Osteoblast (primary cell): ENCODE results near the gene BPIFA3. TPM values are rescaled to one million over a fixed set of nuclear protein-coding genes. Genes with fewer than 3 reads are reported as not detected.
"Not testable (repeated sequence)": the region's sequence is repeated elsewhere in the genome, so short reads cannot be mapped to it uniquely, and the experiment has no call there.

ENCODE experiments used
- DNase-seq: peaks from one replicate; pipeline ENCODE4 v3.0.0; 2011; ENCODE audit warnings: low spot score, mixed read lengths; ENCODE audit not compliant: insufficient read length; ENCODE audit errors: missing footprints
- H2AFZ ChIP-seq: 2 replicates; pipeline ENCODE4 v1.6.0; 2011; ENCODE audit warnings: mild to moderate bottlenecking, low read length
- H3K27ac ChIP-seq: 2 replicates; pipeline ENCODE4 v1.5.1; 2011; ENCODE audit warnings: mild to moderate bottlenecking, low read depth, low read length, moderate library complexity
- H3K27me3 ChIP-seq: 2 replicates; pipeline ENCODE4 v1.6.0; 2012; ENCODE audit warnings: mild to moderate bottlenecking, control low read depth, inconsistent platforms, low read length, moderate library complexity; ENCODE audit not compliant: insufficient read depth
- H3K36me3 ChIP-seq: 2 replicates; pipeline ENCODE4 v1.5.1; 2011; ENCODE audit warnings: mild to moderate bottlenecking, low read length, control low read depth, moderate library complexity; ENCODE audit not compliant: insufficient read depth
- H3K4me1 ChIP-seq: 2 replicates; pipeline ENCODE4 v1.5.1; 2011; ENCODE audit warnings: mild to moderate bottlenecking, low read length, control low read depth, moderate library complexity; ENCODE audit not compliant: insufficient read depth
- H3K4me2 ChIP-seq: 2 replicates; pipeline ENCODE4 v1.6.0; 2011; ENCODE audit warnings: mild to moderate bottlenecking, low read length; ENCODE audit not compliant: insufficient read depth
- H3K4me3 ChIP-seq: fragments of 200-600 bp; sonication (generic); 3 replicates; pipeline ENCODE4 v1.5.1; 2012; ENCODE audit warnings: mild to moderate bottlenecking, low read length, inconsistent platforms; ENCODE audit not compliant: insufficient read depth
- H3K79me2 ChIP-seq: 2 replicates; pipeline ENCODE4 v1.6.0; 2012; ENCODE audit warnings: mild to moderate bottlenecking, low read length, control low read depth, inconsistent platforms; ENCODE audit not compliant: insufficient read depth
- H3K9me3 ChIP-seq: 2 replicates; pipeline ENCODE4 v1.5.1; 2011; ENCODE audit warnings: low read depth, low read length, control low read depth
- H4K20me1 ChIP-seq: 2 replicates; pipeline ENCODE4 v1.6.0; 2012; ENCODE audit warnings: mild to moderate bottlenecking, low read length, control low read depth; ENCODE audit not compliant: insufficient read depth
- CTCF ChIP-seq: IDR thresholded peaks from 2 replicates; pipeline ENCODE4 v1.5.1; 2011; ENCODE audit warnings: mild to moderate bottlenecking, low read depth, low read length, moderate library complexity; ENCODE audit errors: extremely low read depth
- total RNA-seq: library from RNA; depleted of rRNA; stranded (reverse); fragments of >200 nt; gene quantifications from 2 replicates; pipeline ENCODE4 v1.2.3, GENCODE V29; 2012

BPIFA3 gene
- total RNA-seq, 1 donor = not detected

GRCh38 chr20:33180169-33180568 lies 37.0 kb upstream of the BPIFA3 start:
- no peaks in the 10 kb centered on the region for H4K20me1 ChIP-seq
- no peak overlapping the region for H2AFZ ChIP-seq
- H3K9me3 ChIP-seq = no peaks in the 10 kb centered on the region
- H3K27me3 ChIP-seq = peaks cover 5% of the 10 kb centered on the region
- no peak overlapping the region for H3K4me3 ChIP-seq
- H3K4me2 ChIP-seq = no peak overlapping the region
- DNase-seq = no peak
- no peak for TF ChIP-seq CTCF
- H3K79me2 ChIP-seq = no peaks in the 10 kb centered on the region
- H3K36me3 ChIP-seq = no peaks in the 10 kb centered on the region
- H3K27ac ChIP-seq = no peak overlapping the region
- H3K4me1 ChIP-seq = no peaks in the 10 kb centered on the region

- Histone ChIP-seq H3K36me3 (no peaks in the 10 kb centered on the region), H3K79me2 (no peaks in the 10 kb centered on the region), H3K9me3 (no peaks in the 10 kb centered on the region), H3K4me2 (no peak overlapping the region), H3K4me3 (no peak overlapping the region), H3K27me3 (peaks cover 4% of the 10 kb centered on the region), H3K27ac (no peak overlapping the region), H2AFZ (no peak overlapping the region), H3K4me1 (no peaks in the 10 kb centered on the region), H4K20me1 (no peaks in the 10 kb centered on the region)
- no peak for DNase-seq
- TF ChIP-seq CTCF = no peak
These were observed 35.6 kb upstream of the BPIFA3 start for GRCh38 chr20:33181482-33182093.

- Histone ChIP-seq H3K79me2 (no peaks in the 10 kb centered on the region), H3K27ac (no peak overlapping the region), H3K27me3 (peaks cover 2% of the 10 kb centered on the region), H3K4me3 (no peak overlapping the region), H3K36me3 (no peaks in the 10 kb centered on the region), H3K9me3 (no peaks in the 10 kb centered on the region), H4K20me1 (no peaks in the 10 kb centered on the region), H3K4me2 (no peak overlapping the region), H2AFZ (no peak overlapping the region), H3K4me1 (no peaks in the 10 kb centered on the region)
- DNase-seq = no peak
- no peak for TF ChIP-seq CTCF
These were observed 33.8 kb upstream of the BPIFA3 start for GRCh38 chr20:33183312-33183711.

GRCh38 chr20:33185031-33185590 lies 32.0 kb upstream of the BPIFA3 start:
- H3K9me3 ChIP-seq, H3K36me3 ChIP-seq, H4K20me1 ChIP-seq, H3K27ac ChIP-seq, H3K4me3 ChIP-seq, H2AFZ ChIP-seq, H3K4me1 ChIP-seq, H3K79me2 ChIP-seq, H3K4me2 ChIP-seq, DNase-seq, H3K27me3 ChIP-seq: not testable (repeated sequence)
